HepG2 (cell line): ENCODE data around the gene SPNS2. TPM values are rescaled to one million over a fixed set of nuclear protein-coding genes. Genes with fewer than 3 reads are reported as not detected.
A peak's percentile ranks its signal among the peaks of the same experiment; 100 is the strongest.

Experiments
- AHDC1 ChIP-seq: sonication (generic); formaldehyde crosslinking; IDR thresholded peaks from 2 replicates; pipeline ENCODE4 v1.5.1; 2020; ENCODE audit warnings: mild to moderate bottlenecking, missing genetic modification reagents, borderline replicate concordance
- CC2D1A ChIP-seq: sonication (generic); formaldehyde crosslinking; IDR thresholded peaks from 2 replicates; pipeline ENCODE4 v1.8.1; 2023; ENCODE audit warnings: mild to moderate bottlenecking, missing genetic modification reagents
- CEBPB ChIP-seq: IDR thresholded peaks from 2 replicates; pipeline ENCODE4 v1.6.1; 2011; ENCODE audit warnings: low read depth, low read length, improper control_type of control experiment, borderline replicate concordance
- CREM ChIP-seq, 2 experiments: sonication (generic) in 1 of 2; formaldehyde crosslinking in 1 of 2; IDR thresholded peaks; 2 replicates each; pipeline versions ENCODE4 v1.4.0 to v1.6.1; 2016 to 2020; ENCODE audit warnings: antibody characterized with exemption in 1 of 2, mild to moderate bottlenecking in 1 of 2, missing genetic modification reagents in 1 of 2
- HOXA3 ChIP-seq: sonication (generic); formaldehyde crosslinking; IDR thresholded peaks from 2 replicates; pipeline ENCODE4 v1.5.0; 2020; ENCODE audit warnings: missing genetic modification reagents
- HOXA5 ChIP-seq: sonication (generic); formaldehyde crosslinking; IDR thresholded peaks from 2 replicates; pipeline ENCODE4 v1.4.0; 2020; ENCODE audit warnings: missing genetic modification reagents
- KLF13 ChIP-seq: sonication (generic); formaldehyde crosslinking; IDR thresholded peaks from 2 replicates; pipeline ENCODE4 v1.4.0; 2020; ENCODE audit warnings: mild to moderate bottlenecking, missing genetic modification reagents
- NBN ChIP-seq: fragments of 450-650 bp; conservative IDR thresholded peaks from 2 replicates; pipeline ENCODE4 v1.6.1; 2017
- SKIL ChIP-seq: sonication (generic); formaldehyde crosslinking; IDR thresholded peaks from 2 replicates; pipeline ENCODE4 v1.8.0; 2022; ENCODE audit warnings: missing genetic modification reagents, mild to moderate bottlenecking, moderate library complexity, borderline replicate concordance
- TEAD3 ChIP-seq: optimal IDR thresholded peaks from 2 replicates; pipeline ENCODE3; 2016; ENCODE audit warnings: borderline replicate concordance
- U2AF2 ChIP-seq: fragments of 200-400 bp; formaldehyde crosslinking; IDR thresholded peaks from 2 replicates; pipeline ENCODE4 v1.6.1; 2017; ENCODE audit warnings: low read depth, mild to moderate bottlenecking, low read length
- ZFAT ChIP-seq: sonication (generic); formaldehyde crosslinking; conservative IDR thresholded peaks from 2 replicates; pipeline ENCODE4 v1.8.1; 2023; ENCODE audit warnings: missing genetic modification reagents, inconsistent platforms
- ZFYVE20 ChIP-seq: sonication (generic); formaldehyde crosslinking; IDR thresholded peaks from 2 replicates; pipeline ENCODE4 v1.8.0; 2023; ENCODE audit warnings: low read depth, mild to moderate bottlenecking, moderate library complexity, missing genetic modification reagents, borderline replicate concordance
- ZNF251 ChIP-seq: sonication (generic); formaldehyde crosslinking; IDR thresholded peaks from 2 replicates; pipeline ENCODE4 v1.9.0; 2021; ENCODE audit warnings: mild to moderate bottlenecking, missing genetic modification reagents
- ZNF333 ChIP-seq: sonication (generic); formaldehyde crosslinking; IDR thresholded peaks from 2 replicates; pipeline ENCODE4 v1.4.0; 2020; ENCODE audit warnings: mild to moderate bottlenecking, missing genetic modification reagents, borderline replicate concordance
- ZNF709 ChIP-seq: sonication (generic); formaldehyde crosslinking; IDR thresholded peaks from 2 replicates; pipeline ENCODE4 v1.5.0; 2020; ENCODE audit warnings: mild to moderate bottlenecking, missing genetic modification reagents
- polyA plus RNA-seq, 8 experiments: library from polyadenylated mRNA; depleted of rRNA in 3 of 8; stranded (reverse) in 7 of 8; unstranded in 1 of 8; fragments of >200 nt; fragmentation: Illumina TruSeq in 4 of 8; extraction: Trizol in 4 of 8; gene quantifications; 2 replicates each; pipeline versions ENCODE4 v1.2.1 to v1.2.3, GENCODE V29; 2011 to 2016; ENCODE audit warnings: low read depth in 4 of 8, missing spikeins in 1 of 8, mixed read lengths in 1 of 8; ENCODE audit not compliant: insufficient read depth in 1 of 8
- total RNA-seq, 5 experiments: library from RNA; depleted of rRNA; stranded (reverse); fragments of >200 nt; fragmentation: Illumina TruSeq; extraction: Trizol; gene quantifications; 2 replicates each; pipeline ENCODE4 v1.2.3, GENCODE V29; 2016; ENCODE audit warnings: low read depth in 1 of 5
- TF ChIP-seq, protein P1 (sequence below): sonication (generic); formaldehyde crosslinking; conservative IDR thresholded peaks from 2 replicates; pipeline ENCODE4 v1.8.0; 2022; ENCODE audit warnings: mild to moderate bottlenecking, moderate library complexity, missing genetic modification reagents
- TF ChIP-seq, protein P2 (sequence below): sonication (generic); formaldehyde crosslinking; IDR thresholded peaks from 2 replicates; pipeline ENCODE4 v1.8.0; 2022; ENCODE audit warnings: missing genetic modification reagents, mild to moderate bottlenecking, borderline replicate concordance

The SPNS2 gene
- total and polyA plus RNA-seq, 2 of the 13 experiments (the other 11 are each of a cell fraction or from before 2014, with no cell fraction given), result 0.01 TPM; not detected in 1

DNA sequence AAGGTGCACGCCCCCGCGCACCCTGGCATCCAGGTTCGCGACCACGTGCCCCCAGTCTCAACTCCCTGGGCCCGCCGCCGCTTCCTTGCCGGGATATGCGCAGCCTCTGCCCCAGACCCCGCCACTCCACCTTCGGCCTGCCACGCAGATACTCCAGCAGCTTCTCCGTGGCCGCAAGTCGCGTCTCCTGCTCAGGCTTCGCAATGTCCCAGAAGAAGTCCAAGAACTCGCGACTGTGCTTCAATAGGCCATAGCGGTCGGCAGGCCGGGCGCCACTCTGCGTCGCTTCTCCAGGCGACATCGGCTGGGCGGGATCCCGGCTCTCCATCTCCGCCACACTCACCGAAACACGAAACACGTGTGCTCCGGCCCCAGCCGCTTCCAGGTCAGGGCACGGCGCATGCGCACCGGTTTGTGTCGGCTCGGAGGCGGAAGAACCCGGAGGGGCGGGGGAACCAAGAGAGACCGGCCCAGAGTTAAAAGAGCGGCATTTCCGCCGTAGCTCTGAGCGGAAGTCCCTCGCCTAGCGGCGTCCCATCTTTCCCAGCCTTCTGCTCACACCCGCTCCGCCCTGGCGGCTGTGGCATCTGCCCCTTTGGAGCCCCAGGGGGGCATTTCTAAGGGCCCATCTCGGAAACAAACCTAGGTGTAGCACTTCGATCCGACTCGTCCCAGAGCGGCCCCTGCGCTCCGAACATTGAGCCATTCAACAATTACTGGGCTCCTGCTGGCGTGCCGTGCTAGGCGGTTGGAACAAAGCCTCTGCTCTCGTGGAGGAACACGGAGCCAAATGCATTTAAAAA is 56.5 kb downstream of the SPNS2 start, which contains the start of gene MYBBP1A (continued):
- TF ChIP-seq SKIL (no peak), TEAD3 (CRISPR knock-in tag) (peak; percentile 75), ZFYVE20 (no peak), ZFAT (CRISPR knock-in tag) (no peak), AHDC1 (CRISPR knock-in tag) (peak; percentile 14), U2AF2 (no peak), HOXA5 (peak; percentile 19; the same call in 1 of the 2 replicates), CC2D1A (no peak), CEBPB (no peak), ZNF251 (CRISPR knock-in tag) (peak; percentile 73; the same call in 1 of the 2 replicates), NBN (no peak), ZNF709 (CRISPR knock-in tag) (no peak; the same call in 1 of the 2 replicates), KLF13 (CRISPR knock-in tag) (no peak), ZNF333 (CRISPR knock-in tag) (0 out of 2 replicates have a peak, but pooled peaks have one; percentile 91), HOXA3 (CRISPR knock-in tag) (peak; percentile 54), CREM (IDR thresholded peaks at IDR 0.05) (peak; percentile 40; the same call in 1 of the 2 replicates), CREM (CRISPR knock-in tag; IDR thresholded peaks at IDR 0.05) (no peak)
- TF ChIP-seq, protein P1, sequence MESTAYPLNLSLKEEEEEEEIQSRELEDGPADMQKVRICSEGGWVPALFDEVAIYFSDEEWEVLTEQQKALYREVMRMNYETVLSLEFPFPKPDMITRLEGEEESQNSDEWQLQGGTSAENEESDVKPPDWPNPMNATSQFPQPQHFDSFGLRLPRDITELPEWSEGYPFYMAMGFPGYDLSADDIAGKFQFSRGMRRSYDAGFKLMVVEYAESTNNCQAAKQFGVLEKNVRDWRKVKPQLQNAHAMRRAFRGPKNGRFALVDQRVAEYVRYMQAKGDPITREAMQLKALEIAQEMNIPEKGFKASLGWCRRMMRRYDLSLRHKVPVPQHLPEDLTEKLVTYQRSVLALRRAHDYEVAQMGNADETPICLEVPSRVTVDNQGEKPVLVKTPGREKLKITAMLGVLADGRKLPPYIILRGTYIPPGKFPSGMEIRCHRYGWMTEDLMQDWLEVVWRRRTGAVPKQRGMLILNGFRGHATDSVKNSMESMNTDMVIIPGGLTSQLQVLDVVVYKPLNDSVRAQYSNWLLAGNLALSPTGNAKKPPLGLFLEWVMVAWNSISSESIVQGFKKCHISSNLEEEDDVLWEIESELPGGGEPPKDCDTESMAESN (CRISPR knock-in tag), result peak; percentile 92; the same call in 1 of the 2 replicates
- TF ChIP-seq, protein P2, sequence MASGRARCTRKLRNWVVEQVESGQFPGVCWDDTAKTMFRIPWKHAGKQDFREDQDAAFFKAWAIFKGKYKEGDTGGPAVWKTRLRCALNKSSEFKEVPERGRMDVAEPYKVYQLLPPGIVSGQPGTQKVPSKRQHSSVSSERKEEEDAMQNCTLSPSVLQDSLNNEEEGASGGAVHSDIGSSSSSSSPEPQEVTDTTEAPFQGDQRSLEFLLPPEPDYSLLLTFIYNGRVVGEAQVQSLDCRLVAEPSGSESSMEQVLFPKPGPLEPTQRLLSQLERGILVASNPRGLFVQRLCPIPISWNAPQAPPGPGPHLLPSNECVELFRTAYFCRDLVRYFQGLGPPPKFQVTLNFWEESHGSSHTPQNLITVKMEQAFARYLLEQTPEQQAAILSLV, result no peak; the same call in 1 of the 2 replicates
